ENCODE measurements around the gene TCF4.

DNA sequence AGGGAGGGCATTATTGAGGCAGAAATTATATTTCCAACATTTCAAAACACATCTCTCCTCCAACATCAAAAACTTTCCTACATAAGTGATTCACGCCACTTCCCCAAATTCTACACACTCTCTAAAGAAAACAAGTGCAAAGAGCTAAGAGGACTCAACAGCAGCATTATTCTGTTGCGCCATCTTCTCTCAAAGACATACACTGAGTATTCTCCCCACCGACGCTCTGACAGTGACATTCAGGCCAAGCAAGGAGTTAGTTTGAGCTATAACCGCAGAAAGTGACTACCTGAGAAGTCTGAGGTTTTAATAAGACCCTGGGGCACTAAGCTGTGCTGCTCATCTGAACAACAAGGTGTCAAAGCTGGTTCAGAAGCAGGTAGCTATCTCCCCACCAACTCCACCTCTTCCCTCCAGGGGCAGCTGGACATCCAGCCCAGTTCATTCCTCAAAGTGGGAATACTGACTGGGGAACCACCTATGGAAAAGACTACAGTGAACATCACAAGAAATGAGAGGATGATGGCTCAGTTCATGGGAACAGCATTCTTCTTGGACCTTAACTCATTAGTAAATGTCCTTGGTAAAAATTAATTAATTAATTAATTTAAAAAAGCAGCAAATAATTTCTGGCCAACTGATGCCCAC is 319.2 kb downstream of the TCF4 start:
- TF ChIP-seq, protein P1, sequence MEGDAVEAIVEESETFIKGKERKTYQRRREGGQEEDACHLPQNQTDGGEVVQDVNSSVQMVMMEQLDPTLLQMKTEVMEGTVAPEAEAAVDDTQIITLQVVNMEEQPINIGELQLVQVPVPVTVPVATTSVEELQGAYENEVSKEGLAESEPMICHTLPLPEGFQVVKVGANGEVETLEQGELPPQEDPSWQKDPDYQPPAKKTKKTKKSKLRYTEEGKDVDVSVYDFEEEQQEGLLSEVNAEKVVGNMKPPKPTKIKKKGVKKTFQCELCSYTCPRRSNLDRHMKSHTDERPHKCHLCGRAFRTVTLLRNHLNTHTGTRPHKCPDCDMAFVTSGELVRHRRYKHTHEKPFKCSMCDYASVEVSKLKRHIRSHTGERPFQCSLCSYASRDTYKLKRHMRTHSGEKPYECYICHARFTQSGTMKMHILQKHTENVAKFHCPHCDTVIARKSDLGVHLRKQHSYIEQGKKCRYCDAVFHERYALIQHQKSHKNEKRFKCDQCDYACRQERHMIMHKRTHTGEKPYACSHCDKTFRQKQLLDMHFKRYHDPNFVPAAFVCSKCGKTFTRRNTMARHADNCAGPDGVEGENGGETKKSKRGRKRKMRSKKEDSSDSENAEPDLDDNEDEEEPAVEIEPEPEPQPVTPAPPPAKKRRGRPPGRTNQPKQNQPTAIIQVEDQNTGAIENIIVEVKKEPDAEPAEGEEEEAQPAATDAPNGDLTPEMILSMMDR (conservative IDR thresholded peaks at IDR 0.05; ENCODE audit: low read length), result no peak
- TF ChIP-seq EZH2phosphoT487 (IDR thresholded peaks at IDR 0.05; ENCODE audit: borderline replicate concordance, low read depth, low read length), result no peak

Data from OCI-LY7 (cell line).